HG03342 (cell line): ENCODE data around the gene TRPM5.

ENCODE experiments used
- ATAC-seq: cut with Tn5 transposase; IDR thresholded peaks from one replicate; pipeline ENCODE4 v1.9.1; 2021; ENCODE audit warnings: mild to moderate bottlenecking, moderate library complexity; ENCODE audit not compliant: unreplicated experiment

TRPM5 gene

DNA sequence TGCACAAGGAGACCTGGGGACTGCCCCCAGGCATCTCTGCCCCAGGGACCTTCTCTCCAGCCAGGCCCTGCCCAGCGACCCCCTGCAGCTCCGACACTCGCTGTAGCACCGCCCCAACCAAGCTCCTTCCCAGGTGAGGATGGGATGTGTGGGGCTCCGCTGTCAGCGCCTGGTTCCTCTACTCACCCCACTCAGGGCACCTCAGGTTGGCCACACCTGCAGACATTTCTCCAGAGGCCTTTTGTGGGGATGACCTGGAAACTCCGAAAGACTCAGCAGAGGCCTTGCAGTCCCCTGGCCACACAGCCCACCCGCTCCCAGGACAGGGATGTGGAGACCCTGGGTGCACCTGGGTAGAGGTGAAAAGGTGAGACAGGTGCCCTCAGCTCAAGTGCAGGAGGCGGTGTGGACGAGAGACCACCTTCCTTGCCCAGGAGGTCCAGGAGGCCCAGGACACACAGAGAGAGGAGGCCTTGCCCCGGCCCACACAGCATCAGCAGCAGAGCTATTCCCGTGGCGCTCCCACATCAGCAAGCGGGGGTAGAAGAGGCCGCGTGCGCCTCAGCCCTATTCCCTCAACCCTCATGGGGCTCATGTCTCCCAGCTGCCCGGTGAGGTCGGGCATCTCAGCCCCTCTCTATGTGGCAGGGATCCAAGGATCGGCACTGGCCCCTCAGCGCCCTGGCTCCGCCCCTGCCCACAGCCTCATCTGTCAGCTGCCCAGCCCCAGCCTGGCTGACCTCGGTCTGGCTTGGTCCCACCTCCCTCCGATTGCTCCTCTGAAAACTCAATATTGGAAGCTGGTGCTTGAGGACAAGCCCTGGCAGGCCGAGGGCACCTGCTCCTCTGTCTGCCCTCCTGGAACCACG lies 20.9 kb downstream of the TRPM5 start:
- no peak for ATAC-seq

DNA sequence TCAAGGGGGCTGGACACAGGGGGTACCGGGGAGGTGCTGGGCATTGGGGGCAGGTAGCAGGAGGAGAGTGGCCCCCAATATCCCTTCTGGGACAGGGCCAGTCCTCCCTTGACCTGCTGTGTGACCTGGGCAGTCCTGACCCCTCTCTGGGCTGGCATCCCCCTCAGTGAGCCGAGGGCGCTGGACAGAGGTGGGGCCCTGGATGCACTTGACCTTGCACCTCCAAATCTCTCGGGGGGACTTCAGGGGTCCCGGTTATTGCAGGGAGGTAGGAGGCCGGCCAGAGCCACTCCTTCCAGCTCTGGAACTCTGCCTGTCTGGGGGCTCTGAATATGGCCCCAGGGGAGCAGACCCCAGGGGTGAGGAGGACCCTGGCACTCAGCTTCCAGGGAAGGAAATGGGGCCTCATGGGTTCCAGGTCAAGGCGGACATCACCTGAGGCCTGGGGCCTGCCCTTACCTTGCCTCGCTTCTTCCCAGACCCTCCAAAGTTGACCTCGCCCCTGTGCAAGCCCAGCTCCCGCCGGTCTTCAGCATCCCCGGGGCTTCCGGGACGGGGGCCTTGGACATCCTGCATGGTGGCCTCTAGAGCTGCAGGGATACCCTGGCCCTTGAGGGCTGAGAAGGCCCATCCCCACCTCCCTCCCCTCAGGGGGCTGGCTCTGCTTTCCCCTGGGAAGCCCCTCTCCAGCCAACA lies 21.7 kb downstream of the TRPM5 start:
- no peak for ATAC-seq

DNA sequence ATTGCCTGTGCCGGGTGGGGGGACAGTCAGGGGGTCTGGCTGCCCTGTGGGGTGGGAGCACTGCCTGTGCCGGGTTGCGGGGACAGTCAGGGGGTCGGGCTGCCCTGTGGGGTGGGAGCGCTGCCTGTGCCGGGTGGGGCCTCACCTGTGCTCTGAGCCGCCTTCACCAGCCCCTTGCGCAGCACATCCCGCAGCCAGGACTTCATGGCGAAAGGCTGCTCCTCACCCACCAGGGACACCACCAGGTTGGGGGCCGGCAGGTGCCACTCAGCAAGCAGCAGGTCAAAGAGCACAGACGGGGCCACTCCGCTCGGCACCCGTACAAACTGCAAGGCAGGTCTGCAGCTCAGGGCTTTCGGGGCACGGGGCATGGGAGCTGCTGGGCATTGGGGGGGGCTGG lies 22.3 kb downstream of the TRPM5 start:
- ATAC-seq: no peak

DNA sequence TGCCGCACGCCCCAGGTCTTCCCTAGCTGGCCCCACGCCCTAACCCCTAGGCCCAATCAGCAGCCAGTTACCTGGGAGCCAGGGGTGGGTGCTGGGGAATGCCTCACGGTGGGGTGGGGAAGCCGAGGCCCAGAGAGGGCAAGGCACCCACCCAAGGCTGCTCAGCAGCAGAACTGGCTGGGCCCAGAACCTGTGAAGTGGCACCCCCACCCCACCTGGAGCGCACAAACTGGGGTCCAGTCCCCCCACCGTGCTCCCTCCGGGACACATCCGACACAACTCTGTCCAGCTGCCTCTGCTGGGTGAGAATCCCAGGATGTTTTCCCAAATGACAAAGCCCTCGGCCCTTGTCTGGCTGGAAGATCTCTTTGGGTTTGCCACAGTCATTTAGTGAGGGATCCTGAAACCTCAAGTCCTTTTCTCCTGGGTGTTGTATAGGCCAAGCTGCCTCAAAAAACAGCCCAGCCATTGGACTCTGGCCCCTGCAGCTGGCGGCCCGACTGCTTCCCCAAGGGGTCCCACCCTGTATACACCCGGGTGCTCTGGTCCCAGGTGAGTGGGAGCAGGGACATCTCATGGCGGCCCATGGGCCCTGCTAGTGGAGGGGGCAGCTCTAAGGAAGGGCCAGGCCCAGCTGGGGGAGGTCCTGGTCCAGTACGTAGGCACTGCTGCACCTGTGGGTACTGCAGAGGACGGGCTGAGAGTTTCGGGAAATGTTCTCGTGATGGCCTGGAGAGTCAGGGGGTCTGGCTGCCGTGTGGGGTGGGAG lies 22.9 kb downstream of the TRPM5 start:
- no peak for ATAC-seq

DNA sequence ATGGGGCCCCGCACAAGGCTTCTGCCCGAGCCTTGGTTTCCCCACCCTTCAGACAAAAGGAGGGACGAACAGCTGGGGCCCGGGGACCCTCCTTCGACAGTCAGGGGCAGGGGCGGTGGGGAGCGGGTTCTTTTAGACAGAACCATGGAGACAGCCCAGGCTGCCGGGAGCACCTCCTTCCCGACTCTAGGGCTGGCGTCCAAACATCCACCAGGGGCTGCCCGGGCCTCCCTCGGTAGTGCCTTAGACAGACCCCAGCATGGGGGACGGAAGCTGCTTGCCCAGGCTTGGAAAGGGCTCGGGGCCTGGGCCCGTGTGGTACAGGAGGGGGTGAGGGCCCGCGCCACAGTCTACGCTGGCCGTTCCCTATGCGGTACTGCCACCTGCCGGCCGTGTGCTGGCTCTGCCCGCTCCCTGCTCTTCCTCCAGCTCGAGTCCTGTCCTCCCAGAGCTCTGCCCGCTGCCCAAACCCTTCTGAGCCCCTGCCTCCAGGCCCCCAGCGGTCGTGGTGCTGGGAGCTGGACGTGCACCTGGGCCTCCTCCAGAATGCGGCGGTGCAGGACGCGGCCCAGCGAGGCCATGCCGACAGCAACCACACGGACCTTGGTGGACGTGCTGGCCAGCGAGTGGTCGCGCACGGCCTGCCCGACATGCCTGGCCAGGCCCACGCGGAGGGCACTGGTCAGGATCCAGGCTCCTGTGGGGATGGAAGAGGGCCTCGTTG lies 23.6 kb downstream of the TRPM5 start:
- no peak for ATAC-seq

DNA sequence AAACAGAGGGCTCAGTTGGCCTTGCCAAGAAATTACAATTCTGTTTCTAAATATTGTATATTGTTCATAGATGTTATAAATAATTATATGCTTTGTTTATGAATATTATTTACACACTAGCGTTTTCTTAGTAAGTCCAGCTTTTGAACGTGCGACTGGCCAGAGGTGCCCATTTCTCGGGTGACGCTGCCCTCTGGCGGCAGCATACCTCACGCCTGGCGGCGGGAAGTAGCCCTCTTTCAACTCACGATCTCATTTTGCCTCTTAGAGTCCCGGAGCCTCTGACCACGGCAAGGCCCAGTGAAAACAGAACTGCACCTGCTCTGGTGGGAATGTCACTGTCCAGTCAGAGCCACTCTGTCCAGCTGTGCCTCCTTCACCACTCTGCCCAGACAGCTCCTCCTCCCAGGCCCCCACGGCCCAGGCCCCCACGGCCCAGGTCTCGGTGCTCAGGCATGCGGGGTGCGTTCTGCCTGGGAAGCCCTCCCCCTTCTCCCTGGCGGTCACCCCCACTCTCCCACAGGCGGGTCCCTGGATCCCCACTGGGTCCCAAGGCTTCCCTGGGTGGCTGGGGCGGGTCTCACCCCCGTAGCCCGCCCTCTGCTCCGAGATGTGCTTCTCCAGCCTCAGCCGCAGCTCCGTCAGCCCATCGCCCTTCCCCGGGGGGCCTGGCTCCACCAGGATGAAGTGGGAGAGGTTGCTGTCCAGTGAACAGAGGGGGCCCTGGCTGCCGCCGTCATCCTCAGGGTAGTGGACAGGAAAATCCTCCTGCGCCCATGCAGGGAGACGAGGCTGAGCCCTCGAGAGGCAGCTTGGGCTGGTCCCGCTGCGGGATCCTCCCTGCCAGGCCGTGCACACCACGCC lies 24.4 kb downstream of the TRPM5 start:
- ATAC-seq: no peak

DNA sequence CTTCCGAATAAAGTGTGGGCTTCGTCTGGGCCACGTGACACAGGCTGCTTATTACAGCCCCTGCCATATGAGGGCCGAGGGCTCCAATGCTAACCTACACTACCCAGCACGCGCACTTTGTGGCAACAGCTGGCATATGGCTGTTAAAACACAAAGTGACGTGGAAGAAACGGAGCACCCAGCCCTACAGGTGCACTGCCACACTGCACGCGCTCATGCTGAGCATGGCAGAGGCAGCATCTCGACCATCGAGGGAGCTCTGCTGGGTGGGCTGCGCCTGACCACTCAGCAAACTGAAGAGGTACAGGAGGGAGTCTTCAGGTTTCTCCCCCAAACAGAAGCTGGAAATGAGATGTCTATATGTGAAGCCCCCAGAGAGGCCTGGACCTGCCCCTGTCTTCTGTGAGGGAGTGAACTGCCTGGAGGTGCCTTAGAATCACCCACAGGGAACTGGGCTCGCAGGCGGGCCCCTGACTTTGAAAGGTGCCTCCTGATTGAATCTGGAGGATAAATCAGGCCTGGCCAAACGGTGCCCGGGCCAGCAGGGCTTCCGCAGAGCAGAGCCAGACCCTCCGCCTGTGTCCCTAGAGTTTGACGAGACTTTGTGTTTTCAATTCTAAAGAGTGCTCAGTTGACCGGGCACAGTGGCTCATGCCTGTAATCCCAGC lies 25.5 kb downstream of the TRPM5 start:
- ATAC-seq: no peak

DNA sequence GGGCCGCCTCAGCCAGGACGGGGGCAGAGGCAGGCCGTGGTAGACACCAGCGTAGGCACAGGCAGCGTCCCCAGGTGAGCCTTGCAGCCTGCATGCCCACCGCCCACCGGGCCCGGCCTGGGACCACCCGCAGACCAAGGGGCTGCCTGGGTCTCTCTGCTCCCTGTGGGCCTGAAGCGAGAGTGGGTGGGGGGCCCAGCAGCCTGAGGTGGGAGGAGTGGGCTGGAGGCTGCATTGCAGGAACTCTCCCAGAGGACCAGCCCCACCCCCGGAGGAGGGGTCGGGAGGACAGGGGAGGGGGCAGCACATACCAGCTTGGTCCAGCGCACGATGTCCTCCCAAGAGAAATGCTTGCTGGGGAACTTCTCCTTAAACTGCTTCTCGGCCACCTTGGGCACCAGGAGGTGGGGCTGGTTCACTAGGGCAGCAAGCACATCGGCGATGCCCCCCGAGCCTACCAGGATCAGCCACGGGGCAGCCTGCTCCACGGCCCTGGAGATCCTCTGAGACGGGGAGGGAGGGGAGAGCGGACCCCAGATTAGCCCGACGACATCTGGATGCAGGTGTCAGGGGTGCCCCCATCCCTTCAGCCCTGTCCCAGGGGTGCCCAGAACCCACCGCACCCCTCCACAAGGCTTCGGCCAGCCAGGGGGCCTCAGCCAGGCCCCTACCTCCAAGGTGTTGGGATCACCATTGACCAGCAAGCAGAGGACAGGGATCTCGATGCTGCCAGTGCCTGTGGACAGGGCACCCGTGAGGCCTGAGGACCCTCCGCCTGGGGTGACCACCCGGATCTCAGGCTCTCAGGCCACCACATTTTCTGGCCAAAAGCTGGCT lies 26.2 kb downstream of the TRPM5 start:
- ATAC-seq: no peak

DNA sequence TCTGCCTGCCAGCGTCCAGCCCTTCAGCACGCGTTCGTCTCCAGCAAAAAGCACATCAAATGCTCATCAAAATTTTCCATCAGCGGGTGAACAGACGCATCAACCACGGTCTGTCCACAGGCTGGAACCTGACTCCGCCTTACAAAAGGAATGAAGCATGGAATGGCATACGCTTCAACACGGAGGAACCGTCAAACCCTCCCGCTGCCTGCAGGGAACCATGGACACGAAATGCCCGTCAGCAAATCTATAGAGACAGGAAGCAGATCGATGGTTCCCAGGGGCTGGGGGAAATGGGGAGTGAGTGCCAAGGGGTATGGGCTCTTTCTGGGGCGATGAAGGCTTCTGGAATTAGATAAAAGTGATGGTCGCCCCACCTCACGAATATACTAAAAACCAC lies 27.5 kb downstream of the TRPM5 start:
- no peak for ATAC-seq

DNA sequence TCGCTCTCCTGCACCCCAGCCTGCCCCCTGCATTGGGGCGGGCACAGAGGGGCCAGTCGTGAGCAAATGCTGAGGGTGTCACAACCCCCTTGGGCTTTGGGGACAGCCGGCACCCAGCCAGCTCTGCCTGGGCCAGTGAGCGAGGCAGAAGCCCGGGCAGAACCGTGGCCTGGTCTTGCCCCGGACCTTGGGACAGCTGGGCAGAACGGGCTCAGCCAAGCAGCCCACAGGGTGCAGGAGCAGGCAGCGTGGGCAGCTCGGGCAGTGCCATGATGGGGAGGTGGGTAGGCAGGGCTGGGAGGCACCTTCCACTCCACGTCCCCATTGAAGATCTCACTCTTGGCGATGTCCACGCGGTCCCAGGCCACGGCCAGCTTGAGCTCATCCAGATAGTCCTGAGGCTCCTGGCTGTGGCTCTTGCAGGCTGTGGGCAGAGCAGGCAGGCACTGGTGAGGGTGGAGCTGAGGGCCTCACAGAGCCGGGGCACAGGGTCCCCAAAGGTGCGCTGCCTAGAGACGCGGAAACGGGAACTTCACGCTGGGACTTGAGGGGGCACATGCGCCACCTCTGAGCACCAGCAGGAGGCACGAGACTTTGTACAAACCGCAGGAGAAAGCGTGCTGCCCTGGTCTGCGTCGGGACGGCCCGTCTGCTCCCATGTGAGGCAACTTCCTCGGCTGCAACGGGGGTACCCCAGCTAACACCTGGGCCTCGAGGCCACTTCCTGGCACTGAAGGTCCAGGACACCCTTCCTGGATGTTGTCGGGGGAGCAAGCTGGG lies 28.5 kb downstream of the TRPM5 start:
- no peak for ATAC-seq

DNA sequence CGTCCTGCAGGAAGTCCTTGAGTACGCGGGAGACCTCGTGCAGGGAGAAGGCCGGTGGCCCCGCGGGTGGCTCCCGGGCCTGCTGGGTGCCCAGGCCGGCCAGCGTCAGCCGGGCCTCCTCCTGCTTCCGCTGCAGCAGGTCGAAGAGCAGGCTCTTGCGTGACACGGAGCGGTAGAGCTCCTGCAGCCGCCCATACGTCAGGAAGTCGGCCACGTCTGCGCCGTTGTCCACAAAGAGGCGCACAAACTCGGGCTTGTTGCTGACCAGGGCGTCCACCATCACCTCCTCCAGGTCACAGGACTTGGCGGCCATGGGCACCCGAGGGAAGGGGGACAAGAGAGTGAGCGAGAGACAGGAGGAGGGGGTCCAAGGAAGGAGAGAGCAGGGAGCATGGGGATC lies 29.1 kb downstream of the TRPM5 start:
- no peak for ATAC-seq

DNA sequence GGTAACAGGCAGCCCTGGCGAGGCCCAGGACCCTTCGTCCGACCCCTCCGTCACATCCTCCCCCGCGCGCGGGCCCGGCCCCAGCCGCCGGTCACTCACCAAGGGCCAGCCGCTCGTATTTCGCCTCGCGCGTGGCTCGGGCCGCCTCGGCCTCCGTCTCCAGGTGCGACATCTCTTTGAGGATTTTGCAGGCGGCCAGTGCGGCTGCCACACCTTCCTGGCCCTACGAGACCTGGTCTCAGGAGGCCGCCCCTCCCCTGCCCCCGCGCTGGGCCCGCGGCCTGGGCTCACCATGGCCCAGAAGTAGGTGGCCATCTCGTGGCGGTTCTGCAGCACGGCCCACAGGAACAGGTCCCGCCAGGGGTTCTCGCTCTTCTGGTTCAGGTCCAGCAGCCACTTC lies 29.7 kb downstream of the TRPM5 start:
- ATAC-seq: no peak

DNA sequence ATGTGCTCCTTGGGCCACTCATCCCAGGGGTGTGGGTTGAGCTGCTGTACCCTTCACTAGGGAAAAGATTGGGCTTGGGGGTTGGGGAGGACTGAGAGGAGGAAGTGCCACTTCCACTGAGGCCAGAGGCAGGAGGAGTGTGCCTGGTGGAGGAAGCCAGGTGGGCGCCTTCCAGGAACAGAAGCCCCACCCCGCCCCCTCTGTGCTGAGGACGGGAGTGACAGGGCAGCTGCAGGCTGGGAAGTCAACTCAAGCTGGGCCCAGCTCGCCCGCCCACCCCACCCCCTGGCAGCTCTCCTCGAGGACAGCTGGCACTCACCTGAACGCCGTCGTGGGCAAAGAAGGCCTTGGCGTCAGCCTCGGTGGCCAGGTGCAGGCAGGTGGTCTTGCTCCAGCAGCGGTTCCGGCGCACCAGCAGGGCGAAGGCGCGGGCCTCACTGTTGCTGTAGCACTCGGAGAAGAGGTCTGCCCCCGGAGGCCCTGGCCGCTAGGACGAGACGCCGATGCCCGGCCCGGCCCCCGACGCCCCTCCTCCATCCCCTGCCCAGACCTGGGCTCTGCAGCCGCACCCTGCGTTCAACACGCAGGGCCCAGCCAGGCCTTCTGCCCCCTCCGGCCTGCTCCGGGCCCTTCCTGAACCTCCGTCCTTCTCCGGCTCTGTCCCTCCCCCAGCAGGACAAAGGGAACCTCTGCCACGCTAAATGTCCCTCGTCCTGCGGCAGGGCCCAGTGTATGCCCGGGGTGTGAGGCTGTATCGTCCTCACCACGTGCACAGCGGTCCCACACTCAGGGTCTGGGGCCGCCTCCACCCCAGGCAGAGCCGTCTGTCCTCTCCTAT lies 30.4 kb downstream of the TRPM5 start:
- no peak for ATAC-seq

DNA sequence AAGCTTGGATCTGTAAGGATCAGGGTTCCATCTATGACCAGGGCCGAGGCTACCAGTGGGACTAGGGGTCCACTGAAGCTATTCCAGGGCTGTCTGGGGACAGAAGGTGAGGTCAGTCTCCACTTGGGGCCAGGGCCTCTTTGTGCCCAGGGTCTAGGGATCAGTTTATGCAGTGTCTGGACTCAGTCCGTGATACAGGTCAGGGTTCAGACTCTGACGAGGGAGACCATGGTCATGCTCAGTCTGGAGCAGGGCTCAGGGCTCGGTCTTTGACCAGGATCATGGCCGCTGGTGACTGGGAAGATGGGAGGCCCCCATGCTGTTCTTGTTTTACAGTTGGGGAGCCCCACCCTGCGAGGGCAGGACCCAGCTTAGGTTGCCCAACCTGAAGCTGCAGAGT lies 32.0 kb downstream of the TRPM5 start:
- ATAC-seq: no peak

DNA sequence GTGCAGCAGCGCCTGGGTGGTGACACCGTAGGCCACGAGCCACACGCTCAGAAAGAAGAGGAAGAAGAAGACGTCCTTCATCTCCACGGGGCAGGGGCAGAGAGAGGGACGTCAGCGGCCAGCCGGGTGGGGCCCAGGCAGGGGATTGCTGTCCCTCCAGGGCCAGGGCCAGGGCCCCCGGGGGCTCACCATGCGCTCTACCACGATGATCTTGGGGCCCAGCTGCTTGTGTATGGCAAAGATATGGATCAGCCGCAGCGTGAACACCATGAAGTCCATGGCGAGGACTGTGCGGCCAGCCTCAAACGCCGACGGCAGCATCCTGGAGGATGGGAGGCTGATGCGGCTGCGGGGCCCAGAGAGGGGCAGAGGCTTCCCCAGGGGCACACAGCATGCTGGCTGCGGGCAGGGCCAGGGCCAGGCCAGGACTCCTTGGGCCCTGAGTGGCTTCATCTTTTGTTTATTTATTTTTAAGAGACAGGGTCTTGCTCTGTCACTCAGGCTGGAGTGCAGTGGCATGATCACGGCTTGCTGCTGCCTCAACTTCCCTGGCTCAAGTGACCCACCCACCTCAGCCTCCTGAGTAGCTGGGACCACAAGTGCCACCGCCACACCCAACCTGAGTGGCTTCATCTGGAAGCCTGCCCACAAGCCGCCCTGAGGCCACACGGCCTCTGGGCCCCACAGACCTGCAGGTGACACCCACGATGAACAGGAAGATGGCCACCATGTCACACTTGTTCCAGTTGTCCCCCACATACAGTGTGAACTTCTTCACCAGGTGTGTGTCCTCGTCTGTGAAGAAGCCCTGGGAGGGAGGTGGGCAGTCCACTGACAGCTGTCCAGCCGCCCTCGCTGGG lies 32.6 kb downstream of the TRPM5 start:
- ATAC-seq: no peak

DNA sequence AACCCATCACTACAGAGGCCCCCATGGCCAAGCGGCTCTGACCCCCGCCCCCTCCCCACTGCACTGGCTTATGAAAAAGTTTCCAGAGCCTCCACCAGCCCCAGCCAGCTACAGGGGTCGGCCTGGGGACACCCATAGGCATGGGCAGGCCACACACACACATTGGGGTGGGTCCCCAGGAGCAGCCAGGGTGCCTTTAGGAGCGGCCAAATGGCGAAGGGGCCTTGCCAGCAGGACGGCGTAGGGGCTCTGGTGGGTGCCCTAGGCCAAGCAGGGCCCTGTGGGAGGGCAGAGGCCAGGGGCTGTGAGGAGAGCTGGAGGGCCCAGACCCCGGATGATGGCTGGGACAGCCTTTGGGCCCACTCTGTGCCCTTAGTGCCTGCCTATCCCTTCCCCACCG lies 33.7 kb downstream of the TRPM5 start:
- ATAC-seq: no peak
